Ectodermal cell (in vitro differentiated cells): ENCODE results near the gene ADCK2.

Source experiments
- H3K27ac ChIP-seq: 2 replicates; pipeline ENCODE4 v1.7.0; 2013; ENCODE audit warnings: mild to moderate bottlenecking, low read depth, low read length; ENCODE audit not compliant: insufficient read depth, poor library complexity, severe bottlenecking
- H3K27me3 ChIP-seq: 2 replicates; pipeline ENCODE4 v1.7.0; 2013; ENCODE audit warnings: mild to moderate bottlenecking, low read length; ENCODE audit not compliant: insufficient read depth, control insufficient read depth, poor library complexity, severe bottlenecking
- H3K36me3 ChIP-seq: one replicate; pipeline ENCODE4 v1.7.0; 2013; ENCODE audit warnings: low read length; ENCODE audit not compliant: control insufficient read depth, insufficient read depth
- H3K4me1 ChIP-seq: one replicate; pipeline ENCODE4 v1.7.0; 2013; ENCODE audit warnings: low read length; ENCODE audit not compliant: control insufficient read depth, insufficient read depth
- H3K4me3 ChIP-seq: 2 replicates; pipeline ENCODE4 v1.7.0; 2013; ENCODE audit warnings: low read depth, low read length, control low read depth; ENCODE audit not compliant: insufficient read depth
- H3K9me3 ChIP-seq: 2 replicates; pipeline ENCODE4 v1.7.0; 2013; ENCODE audit warnings: mild to moderate bottlenecking, low read length, moderate library complexity; ENCODE audit not compliant: control insufficient read depth
- WGBS, 2 experiments: methylation state at CpG; one replicate each; pipeline ENCODE4 v1.1.7; 2013; ENCODE audit warnings: missing lambda C conversion rate in 2 of 2; 5-methylcytosine and 5-hydroxymethylcytosine counted together

Gene ADCK2

GRCh38 chr7:140680886-140681285, 8.1 kb downstream of the ADCK2 start:
- H3K9me3 ChIP-seq = no peaks in the 10 kb centered on the region
- no peak overlapping the region for H3K4me3 ChIP-seq
- no peak overlapping the region for H3K27ac ChIP-seq
- H3K4me1 ChIP-seq = peaks cover 11% of the 10 kb centered on the region
- H3K36me3 ChIP-seq = no peaks in the 10 kb centered on the region
- no peaks in the 10 kb centered on the region for H3K27me3 ChIP-seq
- 93 to 94% methylated on average over 7 of the region's 7 CpGs for WGBS, 2 experiments

- peaks cover 11% of the 10 kb centered on the region for H3K4me1 ChIP-seq
- no peak overlapping the region for H3K4me3 ChIP-seq
- H3K27ac ChIP-seq = no peak overlapping the region
- 94 to 95% methylated on average over 3 of the region's 3 CpGs for WGBS, 2 experiments
- H3K27me3 ChIP-seq = no peaks in the 10 kb centered on the region
- no peaks in the 10 kb centered on the region for H3K36me3 ChIP-seq
- H3K9me3 ChIP-seq = no peaks in the 10 kb centered on the region
Measured at GRCh38 chr7:140681766-140682165, 9.0 kb downstream of the ADCK2 start.

- no peaks in the 10 kb centered on the region for H3K27me3 ChIP-seq
- peak overlapping the region; percentile 69 for H3K27ac ChIP-seq
- H3K4me1 ChIP-seq = peaks cover 11% of the 10 kb centered on the region
- no peaks in the 10 kb centered on the region for H3K9me3 ChIP-seq
- H3K36me3 ChIP-seq = no peaks in the 10 kb centered on the region
- H3K4me3 ChIP-seq = no peak overlapping the region
- WGBS, 2 experiments = 43 to 51% methylated on average over 3 of the region's 3 CpGs
Measured at GRCh38 chr7:140683657-140684056, 10.9 kb downstream of the ADCK2 start.

- no peak overlapping the region for H3K27ac ChIP-seq
- no peak overlapping the region for H3K4me3 ChIP-seq
- no peaks in the 10 kb centered on the region for H3K27me3 ChIP-seq
- H3K36me3 ChIP-seq = no peaks in the 10 kb centered on the region
- peaks cover 11% of the 10 kb centered on the region for H3K4me1 ChIP-seq
- H3K9me3 ChIP-seq = no peaks in the 10 kb centered on the region
- 95% methylated on average over 20 of the region's 20 CpGs for WGBS, 2 experiments
Measured at GRCh38 chr7:140684066-140684950, 11.6 kb downstream of the ADCK2 start.

GRCh38 chr7:140685407-140686087, 12.8 kb downstream of the ADCK2 start:
- H3K36me3 ChIP-seq = no peaks in the 10 kb centered on the region
- no peaks in the 10 kb centered on the region for H3K9me3 ChIP-seq
- WGBS, 2 experiments = 94% methylated on average over 10 of the region's 10 CpGs
- peaks cover 11% of the 10 kb centered on the region for H3K4me1 ChIP-seq
- H3K27me3 ChIP-seq = no peaks in the 10 kb centered on the region
- no peak overlapping the region for H3K4me3 ChIP-seq
- no peak overlapping the region for H3K27ac ChIP-seq

GRCh38 chr7:140686921-140687320, 14.2 kb downstream of the ADCK2 start:
- Histone ChIP-seq H3K4me3 (no peak overlapping the region), H3K27ac (no peak overlapping the region), H3K4me1 (peaks cover 11% of the 10 kb centered on the region), H3K36me3 (no peaks in the 10 kb centered on the region), H3K9me3 (no peaks in the 10 kb centered on the region), H3K27me3 (no peaks in the 10 kb centered on the region)
- WGBS, 2 experiments = 95% methylated on average over 11 of the region's 11 CpGs

- no peak overlapping the region for H3K4me3 ChIP-seq
- H3K27ac ChIP-seq = no peak overlapping the region
- no peaks in the 10 kb centered on the region for H3K27me3 ChIP-seq
- H3K4me1 ChIP-seq = peaks cover 9% of the 10 kb centered on the region
- H3K9me3 ChIP-seq = no peaks in the 10 kb centered on the region
- H3K36me3 ChIP-seq = no peaks in the 10 kb centered on the region
- WGBS, 2 experiments = 93% methylated on average over 6 of the region's 6 CpGs
Measured at GRCh38 chr7:140688341-140688740, 15.6 kb downstream of the ADCK2 start.

GRCh38 chr7:140689199-140690152, 16.7 kb downstream of the ADCK2 start:
- no peaks in the 10 kb centered on the region for H3K9me3 ChIP-seq
- H3K27me3 ChIP-seq = no peaks in the 10 kb centered on the region
- H3K4me1 ChIP-seq = no peaks in the 10 kb centered on the region
- WGBS, 2 experiments = 92 to 93% methylated on average over 16 of the region's 16 CpGs
- no peaks in the 10 kb centered on the region for H3K36me3 ChIP-seq
- no peak overlapping the region for H3K4me3 ChIP-seq
- no peak overlapping the region for H3K27ac ChIP-seq

GRCh38 chr7:140691376-140692045, 18.8 kb downstream of the ADCK2 start:
- H3K4me1 ChIP-seq = peaks cover 6% of the 10 kb centered on the region
- no peaks in the 10 kb centered on the region for H3K27me3 ChIP-seq
- no peak overlapping the region for H3K4me3 ChIP-seq
- no peak overlapping the region for H3K27ac ChIP-seq
- no peaks in the 10 kb centered on the region for H3K36me3 ChIP-seq
- no peaks in the 10 kb centered on the region for H3K9me3 ChIP-seq
- 93% methylated on average over 11 to 12 of the region's 12 CpGs for WGBS, 2 experiments
